GM12864 (cell line): ENCODE measurements around the gene CECR2.

Experiments used
- DNase-seq: peaks from one replicate; pipeline ENCODE4 v3.0.0-alpha.2; 2011; ENCODE audit warnings: low read depth
- H3K4me3 ChIP-seq: 2 replicates; pipeline ENCODE4 v1.5.1; 2011; ENCODE audit warnings: mild to moderate bottlenecking, low read depth, low read length, control low read depth
- CTCF ChIP-seq: IDR thresholded peaks from 2 replicates; pipeline ENCODE4 v1.5.1; 2011; ENCODE audit warnings: low read depth, mild to moderate bottlenecking, moderate library complexity, low read length, control low read depth, inconsistent platforms; ENCODE audit errors: missing control alignments

CECR2 gene

GRCh38 chr22:17570851-17571631 lies 201.8 kb downstream of the CECR2 start:
- no peak for TF ChIP-seq CTCF
- DNase-seq = no peak
- H3K4me3 ChIP-seq = no peak overlapping the region

- no peak for TF ChIP-seq CTCF
- H3K4me3 ChIP-seq = no peak overlapping the region
- no peak for DNase-seq
Measured at GRCh38 chr22:17575151-17575550, 205.9 kb downstream of the CECR2 start.

GRCh38 chr22:17575681-17576080 lies 206.4 kb downstream of the CECR2 start:
- DNase-seq = no peak
- TF ChIP-seq CTCF = no peak
- no peak overlapping the region for H3K4me3 ChIP-seq

- no peak overlapping the region for H3K4me3 ChIP-seq
- no peak for TF ChIP-seq CTCF
- no peak for DNase-seq
Measured at GRCh38 chr22:17576470-17576869, 207.2 kb downstream of the CECR2 start.

GRCh38 chr22:17578136-17578754 lies 209.0 kb downstream of the CECR2 start:
- no peak overlapping the region for H3K4me3 ChIP-seq
- no peak for DNase-seq
- no peak for TF ChIP-seq CTCF

- DNase-seq = no peak
- no peak overlapping the region for H3K4me3 ChIP-seq
- no peak for TF ChIP-seq CTCF
Measured at GRCh38 chr22:17579535-17579981, 210.3 kb downstream of the CECR2 start.
